Activated CD4-positive, CD25-positive, alpha-beta regulatory T cell (primary cell): ENCODE data around the gene MRGPRE.
"Not testable (repeated sequence)": the region's sequence is repeated elsewhere in the genome, so short reads cannot be mapped to it uniquely, and the experiment has no call there.

Source experiments
- DNase-seq, 4 experiments: peaks; one replicate each; lab custom pipeline; 2025; lab: John Stamatoyannopoulos, UW

Gene MRGPRE, protein sequence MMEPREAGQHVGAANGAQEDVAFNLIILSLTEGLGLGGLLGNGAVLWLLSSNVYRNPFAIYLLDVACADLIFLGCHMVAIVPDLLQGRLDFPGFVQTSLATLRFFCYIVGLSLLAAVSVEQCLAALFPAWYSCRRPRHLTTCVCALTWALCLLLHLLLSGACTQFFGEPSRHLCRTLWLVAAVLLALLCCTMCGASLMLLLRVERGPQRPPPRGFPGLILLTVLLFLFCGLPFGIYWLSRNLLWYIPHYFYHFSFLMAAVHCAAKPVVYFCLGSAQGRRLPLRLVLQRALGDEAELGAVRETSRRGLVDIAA

DNA sequence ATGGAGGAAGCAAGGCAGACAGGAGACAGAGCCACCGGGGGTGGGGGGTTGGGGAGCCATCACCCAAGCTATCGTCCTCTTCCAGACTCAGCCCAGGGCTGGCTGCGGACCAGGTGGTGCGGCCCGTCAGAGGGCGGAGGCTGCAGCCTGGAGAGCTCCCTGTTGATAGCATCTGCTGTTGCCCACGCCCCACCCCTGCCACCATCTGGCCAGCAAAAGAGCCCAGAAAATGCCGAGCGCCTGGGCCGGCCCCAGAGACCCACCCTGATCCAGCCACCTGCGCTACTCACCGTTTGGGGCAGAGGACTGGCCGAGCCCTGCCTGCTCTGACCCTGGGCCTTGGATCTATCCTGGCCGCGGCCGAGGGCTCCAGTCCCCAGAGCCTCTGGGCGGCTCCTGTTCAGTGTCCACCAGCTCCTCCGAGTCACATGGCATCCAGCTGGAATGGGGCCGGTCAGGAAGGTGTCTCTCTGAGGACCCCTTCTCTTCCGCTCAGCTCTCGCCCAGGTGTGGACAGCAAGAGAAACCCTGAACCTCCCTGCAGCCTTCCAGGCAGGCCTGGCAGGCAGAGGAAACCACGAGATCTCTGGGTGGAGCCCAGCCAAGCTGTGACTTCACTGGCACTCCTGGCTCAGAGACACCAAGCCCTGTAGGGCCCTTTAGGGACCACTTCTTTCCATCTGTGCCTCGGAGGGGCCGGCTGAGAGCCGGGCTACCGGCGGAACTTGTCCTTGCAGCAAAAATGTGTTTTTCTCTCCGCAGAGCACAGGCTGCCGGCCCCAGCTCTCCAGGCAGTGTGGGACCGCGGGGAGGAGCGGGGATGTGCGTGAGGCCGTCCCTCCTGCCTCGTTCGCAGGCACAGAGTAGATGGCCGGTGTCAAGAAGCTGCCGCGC, at the start of gene MRGPRE:
MRGPRE (minus strand) TSS at position 567 of the 894 bp plus-strand sequence. CDS start 3,618 bp downstream, outside the sequence.
- no peak for DNase-seq

DNA sequence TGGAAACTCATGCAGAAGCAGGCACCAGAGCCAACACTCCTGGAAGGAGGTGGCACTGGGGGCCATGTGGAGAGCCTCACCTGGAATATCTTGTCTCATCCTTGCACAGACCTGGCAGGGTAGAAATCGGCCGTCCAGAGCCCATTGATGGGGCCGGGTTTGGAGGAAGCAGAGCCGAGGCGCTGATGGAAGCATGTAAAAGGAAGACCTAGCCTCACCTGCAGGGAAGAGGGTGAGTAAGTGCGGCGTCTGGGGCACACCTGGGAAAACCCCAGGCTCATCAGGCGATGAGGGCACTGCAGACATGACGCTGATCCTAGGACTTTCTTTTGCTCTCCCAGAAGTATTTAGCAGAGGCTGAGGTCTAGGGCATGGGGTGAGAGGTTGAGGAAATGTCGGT, 48.9 kb upstream of the MRGPRE start:
- not testable (repeated sequence) for DNase-seq

DNA sequence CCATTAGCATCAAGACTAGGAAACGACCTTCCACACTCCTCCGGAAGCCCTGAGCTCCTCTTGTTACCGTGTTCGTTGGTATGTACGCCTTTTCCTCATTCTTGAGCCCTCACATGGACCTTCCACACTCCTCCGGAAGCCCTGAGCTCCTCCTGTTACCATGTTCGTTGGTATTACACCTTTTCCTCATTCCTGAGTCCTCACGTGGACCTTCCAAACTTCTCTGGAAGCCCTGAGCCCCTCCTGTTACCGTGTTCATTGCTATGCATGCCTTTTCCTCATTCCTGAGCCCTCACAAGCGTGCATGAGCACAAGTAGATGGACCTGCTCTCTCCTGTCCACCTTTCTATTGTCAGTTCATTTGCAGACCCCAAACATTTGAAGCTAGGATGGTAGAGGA, 48.4 kb upstream of the MRGPRE start:
- DNase-seq = not testable (repeated sequence)

DNA sequence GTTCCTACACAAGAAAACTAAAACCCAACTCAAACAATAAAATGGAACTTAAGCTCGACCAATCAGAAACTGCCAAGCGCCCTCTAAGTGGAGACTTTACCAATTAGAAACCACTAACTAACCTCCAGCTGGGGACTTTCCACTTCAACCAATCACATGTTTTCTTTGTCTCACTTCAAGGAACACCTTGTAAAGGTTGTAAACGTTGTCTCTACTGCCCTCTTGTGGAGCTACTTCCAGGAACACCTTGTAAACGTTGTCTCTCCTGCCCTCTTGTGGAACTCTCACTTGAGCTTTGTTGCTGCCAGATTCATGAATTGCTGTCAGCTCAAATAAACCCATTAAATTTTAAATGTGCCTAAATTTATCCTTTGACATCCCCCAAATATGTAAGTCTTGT, 46.7 kb upstream of the MRGPRE start:
- not testable (repeated sequence) for DNase-seq

DNA sequence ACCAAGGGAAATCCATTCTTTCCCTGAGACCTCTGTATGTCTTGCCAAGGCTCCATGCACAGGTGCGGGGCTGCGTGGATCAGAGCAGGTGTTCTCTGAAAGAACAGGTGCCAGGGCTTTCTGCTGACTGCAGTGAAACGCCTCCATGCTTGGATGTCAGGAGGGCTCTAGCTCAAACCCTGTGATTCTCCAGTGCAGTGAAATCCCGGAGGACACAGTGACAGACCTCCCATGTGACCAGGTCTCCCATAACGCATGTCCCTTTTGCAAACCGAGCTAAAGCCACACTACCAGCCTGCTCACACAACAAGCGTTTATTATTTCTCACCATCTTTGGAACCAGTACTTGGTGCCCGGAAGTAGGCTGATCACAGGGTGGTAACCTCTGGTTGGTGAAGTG, 41.4 kb upstream of the MRGPRE start:
- DNase-seq = not testable (repeated sequence)

DNA sequence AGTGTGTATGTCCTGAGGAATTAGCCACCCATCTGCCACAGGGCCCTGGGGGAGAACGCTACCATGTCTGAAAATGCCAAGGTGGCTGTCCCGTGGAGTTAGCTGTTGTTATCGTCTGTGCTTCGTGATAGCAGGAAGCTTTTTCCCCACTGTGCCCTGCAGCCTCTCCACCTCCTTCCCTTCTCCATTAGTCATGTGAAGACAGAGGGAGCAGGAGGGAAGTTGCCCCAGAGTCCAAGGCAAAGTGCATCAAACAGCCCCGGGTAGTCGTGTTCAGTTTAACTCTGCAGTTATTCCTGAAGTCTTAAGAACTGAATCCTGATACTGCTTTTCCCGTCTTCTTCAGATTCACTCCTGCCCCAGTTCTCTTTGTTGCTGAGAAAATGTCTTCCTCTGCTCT, 30.3 kb upstream of the MRGPRE start:
- not testable (repeated sequence) for DNase-seq

DNA sequence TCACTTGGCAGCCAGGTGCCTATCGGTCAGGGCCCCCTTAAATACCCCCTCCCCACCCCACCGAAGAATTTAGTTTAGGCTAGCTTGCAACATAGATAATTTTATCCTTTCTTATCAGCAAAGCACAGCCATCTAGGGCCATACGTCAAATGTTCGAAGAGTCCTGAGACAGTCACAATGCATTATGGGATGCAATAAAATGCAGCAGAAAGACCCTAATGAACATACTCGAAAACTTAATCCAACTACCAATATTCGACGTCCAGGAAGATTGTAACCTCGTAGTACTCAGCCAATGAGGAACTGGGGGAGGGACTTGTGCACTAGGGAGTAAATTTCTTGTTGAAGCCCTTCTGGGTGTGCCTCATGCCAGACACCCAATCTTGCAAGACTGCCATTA, 29.6 kb upstream of the MRGPRE start:
- not testable (repeated sequence) for DNase-seq

DNA sequence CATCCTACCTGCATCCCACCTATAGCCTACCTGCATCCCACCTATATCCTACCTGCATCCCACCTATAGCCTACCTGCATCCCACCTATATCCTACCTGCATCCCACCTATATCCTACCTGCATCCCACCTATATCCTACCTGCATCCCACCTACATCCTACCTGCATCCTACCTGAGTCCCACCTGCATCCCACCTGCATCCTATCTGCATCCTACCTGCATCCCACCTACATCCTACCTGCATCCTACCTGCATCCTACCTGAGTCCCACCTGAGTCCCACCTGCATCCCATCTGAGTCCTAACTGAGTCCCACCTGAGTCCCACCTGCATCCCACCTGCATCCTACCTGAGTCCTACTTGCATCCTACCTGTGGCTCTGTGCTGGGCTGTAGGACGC, 25.3 kb upstream of the MRGPRE start:
- DNase-seq = not testable (repeated sequence)

DNA sequence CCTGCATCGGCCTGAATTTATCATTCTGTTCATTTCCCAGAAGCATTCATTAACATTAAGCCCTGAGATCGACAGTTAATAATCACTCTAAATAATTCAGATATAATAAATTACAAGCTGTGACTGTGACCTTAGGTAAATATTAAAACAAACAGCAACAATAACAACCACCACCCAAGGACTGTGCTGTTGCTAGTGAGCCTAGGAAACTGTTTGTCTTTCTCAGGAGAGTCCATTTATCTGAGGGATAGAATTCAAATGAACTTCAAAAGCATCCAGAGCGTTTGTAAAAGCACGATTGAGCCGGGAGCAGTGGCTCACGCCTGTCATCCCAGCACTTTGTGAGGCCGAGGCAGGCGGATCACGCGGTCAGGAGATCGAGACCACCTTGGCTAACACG, 23.0 kb upstream of the MRGPRE start:
- not testable (repeated sequence) for DNase-seq

DNA sequence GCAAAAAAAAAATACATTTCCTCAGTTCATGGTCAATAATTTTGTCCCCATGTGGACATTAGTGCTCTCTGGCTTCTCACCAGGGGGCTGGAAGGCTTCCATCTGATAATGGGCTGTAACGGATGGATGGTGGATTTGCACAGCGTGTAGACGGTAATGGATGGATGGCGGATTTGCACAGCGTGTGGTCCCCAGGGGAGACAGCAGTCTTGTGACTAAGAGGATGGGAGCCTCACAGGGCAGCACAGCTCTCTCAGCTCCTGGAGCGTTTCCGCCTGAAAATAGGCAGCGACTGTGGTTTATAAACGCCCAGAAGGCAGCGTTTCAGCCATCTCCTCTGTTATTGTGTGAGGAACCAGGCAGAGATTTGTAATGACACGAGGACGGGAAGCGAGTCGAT, 22.6 kb upstream of the MRGPRE start:
- not testable (repeated sequence) for DNase-seq

DNA sequence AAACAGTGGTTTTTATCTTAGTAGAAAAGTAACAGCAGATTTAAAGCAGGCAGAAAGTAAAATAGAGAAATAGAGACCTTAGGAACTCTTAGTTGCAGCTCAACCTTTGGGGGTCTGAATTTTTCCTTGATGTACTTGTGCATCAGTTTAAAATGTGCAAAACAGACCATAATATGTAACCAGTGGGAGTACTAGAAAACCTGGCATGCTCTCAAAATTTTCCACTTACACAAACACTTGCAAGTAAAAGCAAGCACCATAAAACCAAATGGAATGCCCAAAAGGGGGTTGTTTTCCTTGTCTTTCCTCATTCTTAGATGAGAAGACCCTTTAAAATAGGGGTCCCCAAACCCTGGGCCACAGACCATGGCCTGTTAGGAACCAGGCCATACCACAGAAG, 12.9 kb upstream of the MRGPRE start:
- no peak for DNase-seq

DNA sequence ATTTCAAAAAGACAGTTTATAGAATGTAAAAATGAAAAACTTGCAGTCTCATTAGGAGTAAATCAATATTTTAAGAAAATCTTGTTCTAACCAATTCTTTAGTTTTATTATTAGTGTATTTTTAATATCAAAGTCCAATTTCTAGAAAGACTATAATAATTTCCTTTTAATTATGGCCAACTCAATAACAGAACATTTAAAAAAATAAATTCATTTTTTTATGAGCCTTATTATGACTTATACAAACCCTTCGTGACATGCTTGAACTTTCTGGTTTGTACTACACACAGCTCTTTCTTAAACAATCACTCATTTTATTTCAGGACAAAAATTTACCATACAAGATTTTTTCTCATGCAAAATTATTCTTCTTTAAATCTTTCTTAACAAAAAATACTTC, 11.7 kb upstream of the MRGPRE start:
- no peak for DNase-seq

DNA sequence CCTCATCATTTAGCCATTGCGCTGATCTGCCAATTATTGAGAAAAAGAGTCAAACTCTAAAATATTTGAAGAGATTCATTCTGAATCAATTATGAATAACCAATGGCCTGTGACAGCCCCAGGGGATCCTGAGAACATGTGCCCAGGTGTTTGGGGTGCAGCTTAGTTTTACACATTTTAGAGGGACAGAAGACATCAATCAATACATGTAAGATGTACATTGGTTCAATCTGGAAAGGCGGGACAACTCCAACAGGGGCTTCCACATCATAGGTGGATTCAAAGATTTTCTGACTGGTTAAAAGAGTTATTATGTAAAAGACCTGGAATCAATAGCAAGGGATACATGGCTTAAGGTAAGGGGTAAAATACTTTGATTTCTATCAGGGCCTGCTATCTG, 4.9 kb upstream of the MRGPRE start:
- no peak for DNase-seq

DNA sequence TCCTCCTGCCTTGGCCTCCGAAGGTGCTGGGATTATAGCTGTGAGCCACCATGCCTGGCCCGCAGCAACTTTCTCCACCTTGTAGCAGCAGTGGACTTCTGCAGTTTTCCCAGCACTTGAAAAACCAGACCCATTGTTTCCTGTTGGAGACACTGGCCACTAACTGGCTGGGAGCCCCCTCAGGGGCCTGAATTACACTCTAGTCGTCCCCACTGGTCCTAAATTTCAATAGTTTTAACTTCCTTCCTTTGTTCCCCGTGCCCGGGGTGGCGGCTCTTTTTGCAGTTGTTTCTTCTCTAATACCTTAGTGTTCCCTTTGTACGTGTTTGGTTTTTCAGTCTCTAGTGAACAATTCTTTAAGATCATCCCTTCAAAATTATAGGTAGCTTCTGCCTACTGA, 2.6 kb upstream of the MRGPRE start:
- DNase-seq = no peak

DNA sequence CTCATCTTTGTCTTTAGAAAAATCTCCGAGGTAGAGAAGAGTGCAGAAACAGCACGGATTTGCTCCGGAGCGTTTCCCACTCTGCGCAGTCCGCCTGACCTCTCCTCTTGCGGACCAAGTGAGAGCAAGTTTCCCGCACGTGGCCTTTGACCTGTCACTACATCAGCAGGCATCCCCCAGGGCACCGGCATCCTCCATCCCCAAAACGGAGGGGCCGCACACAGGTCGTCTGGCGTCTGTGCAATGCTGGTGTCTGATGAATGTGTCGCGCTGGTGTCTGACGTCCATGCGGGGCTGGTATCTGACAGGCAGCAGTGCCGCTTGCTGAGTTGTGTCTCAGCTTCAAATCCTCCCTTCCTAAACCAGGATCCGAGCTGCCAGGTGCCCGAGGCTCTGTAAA, 739 bp upstream of the MRGPRE start:
- DNase-seq = no peak

DNA sequence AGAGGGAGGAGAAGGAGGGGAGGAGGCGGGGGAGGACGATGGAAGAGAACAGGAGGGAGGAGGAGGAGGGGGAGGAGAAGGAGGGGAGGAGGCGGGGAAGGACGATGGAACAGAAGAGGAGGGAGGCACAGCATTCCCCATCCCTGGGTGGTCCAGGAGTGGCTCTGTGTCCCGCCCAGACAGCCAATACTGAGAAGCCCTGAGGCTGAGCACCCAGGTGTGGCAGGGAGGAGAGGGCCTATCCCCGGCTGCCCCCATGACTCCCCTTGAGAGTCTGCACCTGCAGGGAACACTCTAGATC, 717 bp downstream of the MRGPRE start:
- no peak for DNase-seq

DNA sequence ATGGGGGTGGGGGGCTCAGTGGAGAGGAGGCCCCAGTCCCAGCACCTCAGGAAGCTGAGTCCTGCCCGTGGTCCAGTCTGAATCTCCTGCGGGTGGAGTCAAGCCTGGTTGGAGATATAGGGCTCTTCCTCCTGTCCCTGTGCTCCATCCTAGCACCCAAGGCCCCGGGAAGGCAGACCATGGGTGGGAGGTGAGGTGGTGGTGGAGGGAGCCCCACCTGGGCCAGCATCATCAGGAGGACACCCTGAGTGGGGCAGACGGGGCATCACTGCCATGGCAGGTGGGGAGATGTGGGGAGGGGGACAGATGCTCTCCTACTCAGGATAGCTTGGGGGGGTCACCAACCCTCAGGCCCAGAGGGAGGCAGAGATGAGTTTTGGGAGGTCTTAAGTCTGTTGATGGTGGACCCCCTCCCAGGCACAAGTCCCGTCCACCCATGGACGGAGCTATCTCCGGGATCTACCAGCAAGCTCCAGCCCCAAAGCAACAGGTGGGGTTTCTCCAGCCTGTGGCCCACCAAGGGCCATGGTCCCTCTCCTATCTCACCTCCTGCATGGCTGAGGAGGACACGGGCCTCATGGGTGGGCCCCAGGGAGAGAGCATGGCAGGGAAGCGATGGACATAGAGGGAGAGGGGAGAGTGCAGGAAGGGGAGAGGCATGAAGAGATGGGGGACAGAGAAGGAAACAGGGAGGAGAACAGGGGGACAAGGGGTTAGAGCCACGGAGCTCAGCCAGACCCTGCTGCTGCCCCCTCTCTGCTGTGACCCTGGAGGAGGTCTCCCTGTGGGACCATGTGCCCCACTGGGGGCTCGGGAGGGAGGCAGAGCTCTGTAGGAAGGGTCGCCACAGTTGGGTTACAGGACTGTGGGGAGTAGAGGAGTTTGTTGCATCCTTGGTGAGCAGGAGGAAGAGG, 1.3 kb downstream of the MRGPRE start:
- no peak for DNase-seq

DNA sequence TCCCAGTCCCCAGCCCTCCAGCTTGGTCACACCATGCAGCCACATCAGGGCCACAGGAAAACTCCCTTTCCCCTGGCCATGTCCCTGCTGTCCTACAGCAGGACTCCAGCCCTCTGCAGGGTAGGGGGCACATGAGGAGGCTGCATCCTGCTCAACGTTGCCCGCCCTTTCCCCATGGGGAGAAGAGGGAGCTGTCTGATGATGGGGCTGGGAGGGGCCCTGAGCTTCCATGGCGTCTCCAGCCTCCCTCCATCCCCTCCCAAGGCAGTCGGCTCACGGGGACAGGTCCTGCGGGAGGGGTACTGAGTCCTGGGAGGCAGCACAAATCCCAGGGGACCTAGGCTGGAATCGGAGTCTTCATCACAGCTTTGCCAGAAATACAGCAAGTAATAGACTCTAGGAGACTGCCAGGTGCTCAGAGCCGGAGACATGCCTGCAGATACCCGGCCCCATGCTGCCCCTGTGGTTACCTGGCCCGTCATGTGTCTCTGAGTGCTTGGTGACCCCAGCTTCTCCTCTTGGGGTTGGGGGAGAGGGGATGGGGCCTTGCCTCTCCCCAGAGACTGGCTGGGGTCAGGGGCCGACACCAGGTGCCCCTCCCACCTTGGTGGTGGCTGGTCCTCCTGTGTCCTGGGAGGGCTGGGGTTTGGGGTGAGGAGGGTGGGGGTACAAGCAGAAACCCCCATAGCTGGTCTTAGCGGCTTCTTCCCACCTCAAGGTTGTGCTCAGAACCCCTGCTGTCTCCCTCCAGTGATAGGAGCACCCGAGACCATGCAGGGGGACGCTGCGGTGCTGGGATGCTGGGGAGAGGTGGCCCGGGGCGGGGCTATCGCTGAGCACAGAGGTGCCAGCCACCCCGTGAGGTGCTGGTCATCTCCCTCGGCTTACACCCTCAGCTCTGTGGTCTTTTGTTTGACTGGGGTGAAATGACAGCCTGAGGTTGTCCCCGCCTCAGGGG, 2.3 kb downstream of the MRGPRE start:
- no peak for DNase-seq

DNA sequence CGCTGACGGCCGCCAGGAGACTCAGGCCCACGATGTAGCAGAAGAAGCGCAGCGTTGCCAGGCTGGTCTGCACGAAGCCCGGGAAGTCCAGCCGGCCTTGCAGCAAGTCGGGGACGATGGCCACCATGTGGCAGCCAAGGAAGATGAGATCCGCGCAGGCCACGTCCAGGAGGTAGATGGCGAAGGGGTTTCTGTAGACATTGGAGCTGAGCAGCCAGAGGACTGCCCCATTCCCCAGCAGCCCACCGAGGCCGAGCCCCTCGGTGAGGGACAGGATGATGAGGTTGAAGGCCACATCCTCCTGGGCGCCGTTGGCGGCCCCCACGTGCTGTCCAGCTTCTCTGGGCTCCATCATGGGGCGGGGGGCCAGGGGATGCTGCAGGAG, 3.8 kb downstream of the MRGPRE start:
- no peak for DNase-seq

DNA sequence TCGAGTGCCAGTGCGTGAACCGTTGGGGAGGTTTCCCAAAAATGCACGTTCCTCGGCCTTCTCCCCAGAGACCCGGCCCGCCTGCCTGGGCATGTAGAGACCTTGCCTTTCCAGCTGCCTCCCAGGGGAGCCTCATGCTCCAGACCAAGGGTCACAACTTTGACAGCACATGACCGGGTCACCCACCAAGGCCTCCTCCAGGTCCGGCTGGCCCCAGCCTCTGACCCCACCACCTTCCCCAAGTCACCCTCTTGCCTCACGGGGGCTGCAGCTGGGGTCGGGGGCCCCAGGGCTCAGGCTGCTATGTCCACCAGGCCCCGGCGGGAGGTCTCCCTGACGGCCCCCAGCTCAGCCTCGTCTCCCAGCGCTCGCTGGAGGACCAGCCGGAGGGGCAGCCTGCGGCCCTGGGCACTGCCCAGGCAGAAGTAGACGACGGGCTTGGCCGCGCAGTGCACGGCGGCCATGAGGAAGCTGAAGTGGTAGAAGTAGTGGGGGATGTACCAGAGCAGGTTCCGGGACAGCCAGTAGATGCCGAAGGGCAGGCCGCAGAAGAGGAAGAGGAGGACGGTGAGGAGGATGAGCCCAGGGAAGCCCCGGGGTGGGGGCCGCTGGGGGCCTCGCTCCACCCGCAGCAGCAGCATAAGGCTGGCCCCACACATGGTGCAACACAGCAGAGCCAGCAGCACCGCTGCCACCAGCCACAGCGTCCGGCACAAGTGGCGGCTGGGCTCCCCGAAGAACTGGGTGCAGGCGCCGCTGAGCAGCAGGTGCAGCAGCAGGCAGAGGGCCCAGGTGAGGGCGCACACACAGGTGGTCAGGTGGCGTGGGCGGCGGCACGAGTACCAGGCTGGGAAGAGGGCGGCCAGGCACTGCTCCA, 4.4 kb downstream of the MRGPRE start:
- no peak for DNase-seq
